Ascending aorta (tissue), 2 donors: ENCODE data around the gene ATP2B3. TPM values are rescaled to one million over a fixed set of nuclear protein-coding genes. Genes with fewer than 3 reads are reported as not detected.

Experiments
- DNase-seq, 2 donors: peaks; one replicate each; pipeline ENCODE4 v3.0.0-alpha.2; 2019; ENCODE audit warnings: low spot score in 2 of 2
- H3K27ac ChIP-seq, 2 donors: fragments of 200-600 bp; sonication (generic); one replicate each; pipeline ENCODE4 v1.5.1; 2016 to 2017; ENCODE audit warnings: mild to moderate bottlenecking in 1 of 2
- H3K27me3 ChIP-seq: fragments of 200-600 bp; sonication (generic); one replicate; pipeline ENCODE4 v1.5.1; 2017
- H3K36me3 ChIP-seq, 2 donors: fragments of 200-600 bp; sonication (generic); one replicate each; pipeline ENCODE4 v1.5.1; 2016
- H3K4me1 ChIP-seq, 2 donors: fragments of 200-600 bp; sonication (generic); one replicate each; pipeline ENCODE4 v1.5.1; 2016 to 2017; ENCODE audit warnings: mild to moderate bottlenecking in 1 of 2
- H3K4me3 ChIP-seq, 2 donors: fragments of 200-600 bp; sonication (generic); one replicate each; pipeline ENCODE4 v1.5.1; 2016 to 2017; ENCODE audit warnings: mild to moderate bottlenecking in 1 of 2
- H3K9me3 ChIP-seq, 2 donors: fragments of 200-600 bp; sonication (generic); one replicate each; pipeline ENCODE4 v1.5.1; 2016
- CTCF ChIP-seq, 3 experiments: fragments of 200-600 bp in 2 of 3; fragments of 450-650 bp in 1 of 3; sonication (generic) in 2 of 3; IDR thresholded peaks; one replicate each; pipeline ENCODE4 v1.5.1; 2016 to 2019; ENCODE audit warnings: antibody characterized with exemption in 3 of 3, mild to moderate bottlenecking in 1 of 3, moderate library complexity in 1 of 3
- intact Hi-C: fragments of 100-400 bp; cut with DNase I; formaldehyde crosslinking; loops from one replicate; pipeline ENCODE4 v1.15.1; 2023
- total RNA-seq: library from RNA; depleted of rRNA; stranded (reverse); fragments of >200 nt; gene quantifications from one replicate; pipeline ENCODE4 v1.1.0, GENCODE V29; 2016

The ATP2B3 gene
- total RNA-seq, 1 donor from 2014 or later = 0.32 TPM

DNA sequence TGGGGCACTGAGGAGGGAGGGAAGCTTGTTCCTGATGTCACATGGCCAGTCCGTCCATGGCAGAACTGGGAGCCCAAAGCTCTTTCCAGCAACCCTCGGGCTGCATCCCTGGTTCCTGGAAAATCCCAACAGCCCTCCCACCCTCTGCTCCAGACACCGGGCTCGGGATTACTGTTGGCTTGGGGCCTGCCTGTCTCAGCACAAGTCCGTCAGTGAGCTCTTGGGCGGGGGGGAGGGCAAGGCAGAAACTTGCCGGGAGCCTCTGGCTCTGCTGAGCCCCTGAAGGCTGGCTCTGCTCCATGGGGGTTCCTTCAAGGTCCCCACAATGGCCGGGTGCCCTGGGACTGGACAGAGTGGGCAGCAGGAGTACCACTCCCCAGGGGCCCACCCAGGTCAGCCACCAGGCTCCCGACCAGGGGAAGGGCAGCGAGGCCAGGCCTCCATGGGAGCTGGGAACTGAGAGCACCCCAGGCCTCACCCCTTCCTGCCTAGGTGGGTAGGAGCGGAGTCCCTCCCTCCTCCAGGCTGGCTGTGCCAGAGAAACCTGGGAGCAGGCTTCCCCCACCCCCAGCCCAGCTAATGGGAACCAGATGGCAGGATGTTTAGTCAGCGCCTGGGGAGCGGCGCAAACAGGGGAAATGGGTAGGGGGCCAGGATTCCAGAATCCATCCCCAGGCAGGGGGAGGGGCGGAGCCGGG, 40.6 kb upstream of the ATP2B3 start:
- Histone ChIP-seq H3K27ac (peak overlapping the region; percentile 80 to 94), H3K4me1 (peaks cover 4 to 30% of the 10 kb centered on the region in 2 donors)
- intact Hi-C loops = loop anchor here (10.0 kb wide), 1 partner anchor 898 kb away; the partner anchor contains the start of genes EMD and FLNA

GRCh38 chrX:153477364-153477857, 40.0 kb upstream of the ATP2B3 start:
- Histone ChIP-seq H3K4me1 (peaks cover 4 to 30% of the 10 kb centered on the region in 2 donors), H3K27me3 (no peaks in the 10 kb centered on the region), H3K36me3 (no peaks in the 10 kb centered on the region), H3K27ac (peak overlapping the region; percentile 80 to 94), H3K4me3 (peak overlapping the region in 1 of 2 donors; percentile 34), H3K9me3 (no peaks in the 10 kb centered on the region)
- no peak for DNase-seq
- intact Hi-C loops = loop anchor here (10.0 kb wide), 1 partner anchor 897 kb away; the partner anchor contains the start of genes EMD and FLNA
- no peak for TF ChIP-seq CTCF (IDR thresholded peaks at IDR 0.05)

More for the DNA sequence above, 40.6 kb upstream of the ATP2B3 start:
- no peaks in the 10 kb centered on the region for H3K36me3 ChIP-seq
- no peaks in the 10 kb centered on the region for H3K9me3 ChIP-seq
- H3K27me3 ChIP-seq = no peaks in the 10 kb centered on the region
- no peak for TF ChIP-seq CTCF (IDR thresholded peaks at IDR 0.05)
- DNase-seq = no peak
- H3K4me3 ChIP-seq = peak overlapping the region in 1 of 2 donors; percentile 34

DNA sequence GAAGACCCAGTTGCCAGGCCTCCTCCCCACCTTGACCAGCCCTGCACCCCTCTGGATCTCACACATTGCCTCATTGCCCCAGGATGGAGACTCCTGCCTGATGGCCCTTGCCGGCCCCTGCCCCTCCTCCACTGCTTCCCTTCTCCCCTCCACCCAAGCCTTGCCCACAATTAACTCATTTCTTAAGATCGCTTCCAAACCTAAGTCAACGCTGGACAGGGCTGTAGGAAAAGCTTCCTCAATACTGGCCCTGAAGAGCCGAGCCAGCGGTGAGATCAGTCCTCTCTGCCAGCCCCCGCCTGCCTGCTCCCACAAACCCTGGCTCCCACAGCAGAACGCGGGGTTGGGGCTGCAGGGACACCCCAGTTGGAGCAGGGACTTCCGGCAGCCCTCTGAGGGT, 39.5 kb upstream of the ATP2B3 start:
- no peak overlapping the region for H3K4me3 ChIP-seq
- peak overlapping the region; percentile 80 to 94 for H3K27ac ChIP-seq
- no peak for TF ChIP-seq CTCF (IDR thresholded peaks at IDR 0.05)
- H3K27me3 ChIP-seq = no peaks in the 10 kb centered on the region
- intact Hi-C loops = loop anchor here (1.0 to 10.0 kb wide), 2 partner anchors 9 to 897 kb away; partner anchors contain the start of genes EMD and FLNA
- H3K4me1 ChIP-seq = peaks cover 4 to 30% of the 10 kb centered on the region in 2 donors
- H3K36me3 ChIP-seq = no peaks in the 10 kb centered on the region
- DNase-seq = no peak
- H3K9me3 ChIP-seq = no peaks in the 10 kb centered on the region

DNA sequence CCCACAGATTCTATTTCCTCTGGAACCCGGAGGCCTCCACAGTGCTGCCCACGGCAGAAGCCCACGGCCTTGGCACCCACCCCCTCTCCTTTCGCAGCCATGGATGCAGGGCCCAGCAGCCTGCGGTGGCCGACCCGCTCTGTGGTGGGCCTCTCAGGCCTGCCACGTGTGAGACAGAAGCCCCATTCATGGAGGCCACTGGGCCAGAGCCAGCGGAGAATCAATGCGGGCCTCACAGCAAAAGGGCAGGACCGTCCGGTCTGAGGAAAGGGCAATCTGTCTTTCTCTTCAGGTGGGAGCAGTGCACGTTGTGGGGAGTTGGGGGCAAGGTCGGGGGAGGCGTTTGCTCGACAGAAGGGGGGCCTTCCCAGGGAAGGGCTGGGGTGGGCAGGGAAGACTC, 38.7 kb upstream of the ATP2B3 start:
- H3K27me3 ChIP-seq = no peaks in the 10 kb centered on the region
- no peak for DNase-seq
- no peak overlapping the region for H3K4me3 ChIP-seq
- H3K4me1 ChIP-seq = peaks cover 4 to 36% of the 10 kb centered on the region in 2 donors
- intact Hi-C loops = loop anchor here (1.0 to 10.0 kb wide), 2 partner anchors 9 to 896 kb away; partner anchors contain the start of genes EMD and FLNA
- H3K27ac ChIP-seq = peak overlapping the region; percentile 80 to 94
- TF ChIP-seq CTCF (IDR thresholded peaks at IDR 0.05) = no peak
- H3K9me3 ChIP-seq = no peaks in the 10 kb centered on the region
- H3K36me3 ChIP-seq = no peaks in the 10 kb centered on the region

DNA sequence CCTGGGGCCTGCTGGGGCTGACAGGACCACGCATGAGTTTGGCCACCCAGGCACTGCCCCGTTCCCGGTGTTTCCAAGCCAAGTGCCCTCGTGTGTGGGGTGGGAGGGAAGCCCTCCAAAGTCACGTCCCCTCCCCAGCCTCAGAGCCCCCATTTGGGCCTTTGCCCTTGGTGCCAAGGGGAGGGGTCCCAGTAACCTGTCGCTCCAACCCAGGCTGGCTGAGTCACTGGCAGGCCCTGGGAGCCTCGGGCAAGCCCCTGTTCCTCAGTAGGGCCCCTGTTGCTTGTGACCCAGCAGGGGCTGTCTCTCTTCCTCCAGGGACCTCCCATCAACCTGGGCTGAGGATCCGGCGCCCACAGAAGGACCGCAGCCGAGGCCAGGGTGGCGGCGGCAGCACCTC, 36.4 kb upstream of the ATP2B3 start:
- intact Hi-C loops = no loop called here
- Histone ChIP-seq H3K27me3 (no peaks in the 10 kb centered on the region), H3K9me3 (no peaks in the 10 kb centered on the region), H3K36me3 (no peaks in the 10 kb centered on the region), H3K27ac (peak overlapping the region; percentile 50 to 94), H3K4me1 (peaks cover 2 to 35% of the 10 kb centered on the region in 2 donors), H3K4me3 (no peak overlapping the region)
- no peak for DNase-seq
- TF ChIP-seq CTCF (IDR thresholded peaks at IDR 0.05) = no peak
